Placental epithelial cell (primary cell): ENCODE results near the gene MST1R. TPM values are rescaled to one million over a fixed set of nuclear protein-coding genes. Genes with fewer than 3 reads are reported as not detected.

Experiments used
- small RNA-seq: library from RNA; depleted of rRNA; stranded (forward); fragments of <200 nt; gene quantifications from one replicate; pipeline ENCODE3, GENCODE V24; 2012
- total RNA-seq: library from RNA; depleted of rRNA; stranded (reverse); fragments of >200 nt; gene quantifications from 2 replicates; pipeline ENCODE4 v1.2.3, GENCODE V29; 2012

The MST1R gene
- total RNA-seq = 0.79 and 2.1 TPM in 2 replicates

GRCh38 chr3:49903451-49904424 is at the start of gene MST1R:
Gene MST1R (minus strand): TSS chr3:49903873. CDS start chr3:49903609, 264 bp downstream.

GRCh38 chr3:49939858-49940666 is 36.4 kb upstream of the MST1R start, which contains the start of gene RBM6:
Gene RBM6 (plus strand): TSS chr3:49940150. CDS start chr3:49962642, 22,492 bp downstream.

GRCh38 chr3:49929291-49930167 is 25.9 kb upstream of the MST1R start, which contains the start of gene MON1A:
Gene MON1A (minus strand): TSS chr3:49929811. CDS start chr3:49913346, 16,465 bp downstream.

GRCh38 chr3:49869525-49870126 is 34.0 kb downstream of the MST1R start, which contains the start of gene CAMKV:
Gene CAMKV (minus strand): TSS chr3:49869906. CDS start chr3:49862388, 7,518 bp downstream.

GRCh38 chr3:49856181-49857005 is 47.3 kb downstream of the MST1R start, which contains the start of gene TRAIP:
Gene TRAIP (minus strand): TSS chr3:49856564. CDS start chr3:49856453, 111 bp downstream.

Small RNA genes lying within 50 kb of the gene (small RNA-seq; reads per million reads assigned to genes)
- not detected for gene RN7SL217P

Other genes with a start within 250 kb of the MST1R start
- 104 and 137 TPM in 2 replicates for gene APEH, start 229.5 kb downstream of the MST1R start, total RNA-seq
- 9.4 and 33.4 TPM in 2 replicates for gene MST1, start 214.4 kb downstream of the MST1R start, total RNA-seq
- 36.9 and 38.8 TPM in 2 replicates for gene RNF123, start 214.3 kb downstream of the MST1R start, total RNA-seq
- 3.3 and 4.3 TPM in 2 replicates for gene AMIGO3, start 184.2 kb downstream of the MST1R start, total RNA-seq
- gene GMPPB, start 179.9 kb downstream of the MST1R start, total RNA-seq = 25.5 and 46.7 TPM in 2 replicates
- gene IP6K1, start 117.3 kb downstream of the MST1R start, total RNA-seq = 31.4 and 42.1 TPM in 2 replicates
- gene CDHR4, start 104.0 kb downstream of the MST1R start, total RNA-seq = 0.54 and 1.2 TPM in 2 replicates
- 1.8 and 2.0 TPM in 2 replicates for gene INKA1, start 100.6 kb downstream of the MST1R start, total RNA-seq
- 0.76 and 2.7 TPM in 2 replicates for gene UBA7, start 89.9 kb downstream of the MST1R start, total RNA-seq
- 2.5 and 2.7 TPM in 2 replicates for gene TRAIP, start 47.3 kb downstream of the MST1R start, total RNA-seq
- not detected in 2 replicates for gene CAMKV, start 34.0 kb downstream of the MST1R start, total RNA-seq
- gene MON1A, start 25.9 kb upstream of the MST1R start, total RNA-seq = 5.5 and 10.0 TPM in 2 replicates
- 38.0 and 56.1 TPM in 2 replicates for gene RBM6, start 36.3 kb upstream of the MST1R start, total RNA-seq
- 166 and 212 TPM in 2 replicates for gene RBM5, start 185.0 kb upstream of the MST1R start, total RNA-seq